ENCODE results near the gene HERPUD1.
A peak's percentile ranks its signal among the peaks of the same experiment; 100 is the strongest.

Gene HERPUD1

GRCh38 chr16:56989988-56990387 is 58.0 kb downstream of the HERPUD1 start:
- ChIA-PET CTCF (interaction anchor here (2.0 kb wide), 1 partner anchor 25 kb away, joined by 11 read pairs; no protein-coding TSS in a partner anchor), POLR2A (interaction anchor here (1.0 to 1.2 kb wide), 4 partner anchors 10 to 103 kb away, joined by 3 to 8 read pairs (median 5); partner anchors contain the start of gene CPNE2)
- H3K4me1 ChIP-seq (ENCODE audit: control insufficient read depth, insufficient read depth, low read length) = peaks cover 4% of the 10 kb centered on the region; the same call in 1 of the 2 replicates

More at GRCh38 chr16:56989988-56990387, 58.0 kb downstream of the HERPUD1 start:
- Histone ChIP-seq H3K9me3 (ENCODE audit: control insufficient read depth, insufficient read depth, low read depth, low read length) (no peaks in the 10 kb centered on the region), H3K27ac (ENCODE audit: extremely low read depth, low read depth, low read length) (no peak overlapping the region), H3K4me3 (ENCODE audit: low read depth, low read length) (peak overlapping the region; percentile 64), H3K36me3 (ENCODE audit: control insufficient read depth in 2 of 2, insufficient read depth in 1 of 2, low read length in 2 of 2) (no peaks in the 10 kb centered on the region)
- TF ChIP-seq EGR2 (tag by site-specific recombination; IDR thresholded peaks at IDR 0.05; ENCODE audit: low read depth) = no peak
- no peak for TF ChIP-seq ZNF518A (tag by site-specific recombination; conservative IDR thresholded peaks at IDR 0.05; ENCODE audit: low read depth)
- TF ChIP-seq ELK4 (IDR thresholded peaks at IDR 0.05; ENCODE audit: borderline replicate concordance, low read depth, low read length) = no peak
- TF ChIP-seq ZFHX2 (tag by site-specific recombination; conservative IDR thresholded peaks at IDR 0.05) = no peak
- no peak for TF ChIP-seq ZNF558 (tag by site-specific recombination; IDR thresholded peaks at IDR 0.05)
- no peak for TF ChIP-seq GLIS2 (tag by site-specific recombination; IDR thresholded peaks at IDR 0.05)
- no peak for TF ChIP-seq GLIS1 (tag by site-specific recombination; IDR thresholded peaks at IDR 0.05)
- TF ChIP-seq ZBTB10 (tag by site-specific recombination; IDR thresholded peaks at IDR 0.05) = no peak
- TF ChIP-seq ZNF112 (tag by site-specific recombination; IDR thresholded peaks at IDR 0.05) = no peak
- TF ChIP-seq ZNF140 (tag by site-specific recombination; IDR thresholded peaks at IDR 0.05) = no peak
- TF ChIP-seq ZNF398 (tag by site-specific recombination; IDR thresholded peaks at IDR 0.05) = no peak

Measured in HEK293 (cell line).